ENCODE measurements around the gene TCEAL6. TPM values are rescaled to one million over a fixed set of nuclear protein-coding genes. Genes with fewer than 3 reads are reported as not detected.
A peak's percentile ranks its signal among the peaks of the same experiment; 100 is the strongest.
"Not testable (repeated sequence)": the region's sequence is repeated elsewhere in the genome, so short reads cannot be mapped to it uniquely, and the experiment has no call there.

The TCEAL6 gene
- total and polyA plus RNA-seq, 4 donors: 5.1 to 36.9 (median 20.1) TPM

- H3K4me1 ChIP-seq (ENCODE audit: control insufficient read depth, insufficient read depth, low read length): peaks cover 5% of the 10 kb centered on the region
- H3K9me3 ChIP-seq (ENCODE audit: control insufficient read depth, insufficient read depth, low read length): no peaks in the 10 kb centered on the region
- peak in 2 of 6 donors; percentile 17 to 52 for DNase-seq (ENCODE audit: low read depth in 4 of 6, low spot score in 6 of 6)
- WGBS (ENCODE audit: insufficient coverage): no CpG with 5 or more reads among the region's 1 CpG
- H3K36me3 ChIP-seq (ENCODE audit: control insufficient read depth, insufficient read depth, low read length): no peaks in the 10 kb centered on the region
- peaks cover 12% of the 10 kb centered on the region for H3K27me3 ChIP-seq (ENCODE audit: control insufficient read depth, insufficient read depth, low read length)
- H3K27ac ChIP-seq (ENCODE audit: low read depth, low read length): no peak overlapping the region
- no peak overlapping the region for H3K4me3 ChIP-seq (ENCODE audit: low read depth, low read length)
Measured at GRCh38 chrX:102129473-102129872, 12.8 kb downstream of the TCEAL6 start.

- H3K27ac ChIP-seq (ENCODE audit: low read depth, low read length): peak overlapping the region; percentile 6
- WGBS (ENCODE audit: insufficient coverage): 43% methylated on average over 8 of the region's 8 CpGs
Measured at GRCh38 chrX:102126863-102127262, 15.4 kb downstream of the TCEAL6 start.

GRCh38 chrX:102126080-102126818 lies 16.0 kb downstream of the TCEAL6 start:
- not testable (repeated sequence) for H3K4me1 ChIP-seq (ENCODE audit: control insufficient read depth, insufficient read depth, low read length)
- H3K27ac ChIP-seq (ENCODE audit: low read depth, low read length): peak overlapping the region; percentile 6

More at GRCh38 chrX:102126863-102127262, 15.4 kb downstream of the TCEAL6 start:
- H3K4me1 ChIP-seq (ENCODE audit: control insufficient read depth, insufficient read depth, low read length): peaks cover 5% of the 10 kb centered on the region
- H3K27me3 ChIP-seq (ENCODE audit: control insufficient read depth, insufficient read depth, low read length): peaks cover 10% of the 10 kb centered on the region
- no peak overlapping the region for H3K4me3 ChIP-seq (ENCODE audit: low read depth, low read length)
- no peaks in the 10 kb centered on the region for H3K9me3 ChIP-seq (ENCODE audit: control insufficient read depth, insufficient read depth, low read length)
- DNase-seq (ENCODE audit: low read depth in 4 of 6, low spot score in 6 of 6): peak in 2 of 6 donors; percentile 1 to 16
- H3K36me3 ChIP-seq (ENCODE audit: control insufficient read depth, insufficient read depth, low read length): no peaks in the 10 kb centered on the region

GRCh38 chrX:102125436-102125835 lies 16.8 kb downstream of the TCEAL6 start, which contains the start of gene TCEAL2:
TCEAL2 (plus strand) TSS chrX:102125679; CDS start chrX:102126831, 1,152 bp downstream.
- H3K4me1 ChIP-seq (ENCODE audit: control insufficient read depth, insufficient read depth, low read length); H3K36me3 ChIP-seq (ENCODE audit: control insufficient read depth, insufficient read depth, low read length); H3K27me3 ChIP-seq (ENCODE audit: control insufficient read depth, insufficient read depth, low read length); H3K9me3 ChIP-seq (ENCODE audit: control insufficient read depth, insufficient read depth, low read length): not testable (repeated sequence)
- Histone ChIP-seq H3K27ac (ENCODE audit: low read depth, low read length) (peak within 1 kb of the TSS; percentile 6), H3K4me3 (ENCODE audit: low read depth, low read length) (peak within 1 kb of the TSS; percentile 43)
- peak in 4 of 6 donors; percentile 24 to 88 (median 57) for DNase-seq (ENCODE audit: low read depth in 4 of 6, low spot score in 6 of 6)
- 20% methylated on average over 11 of the region's 38 CpGs for WGBS (ENCODE audit: insufficient coverage)

More at GRCh38 chrX:102126080-102126818, 16.0 kb downstream of the TCEAL6 start:
- WGBS (ENCODE audit: insufficient coverage): 18% methylated on average over 16 of the region's 21 CpGs
- H3K36me3 ChIP-seq (ENCODE audit: control insufficient read depth, insufficient read depth, low read length); H3K9me3 ChIP-seq (ENCODE audit: control insufficient read depth, insufficient read depth, low read length); H3K27me3 ChIP-seq (ENCODE audit: control insufficient read depth, insufficient read depth, low read length): not testable (repeated sequence)
- DNase-seq (ENCODE audit: low read depth in 4 of 6, low spot score in 6 of 6): peak in 2 of 6 donors; percentile 18 to 23
- peak overlapping the region; percentile 19 for H3K4me3 ChIP-seq (ENCODE audit: low read depth, low read length)

- H3K4me3 ChIP-seq (ENCODE audit: low read depth, low read length): peak overlapping the region; percentile 43
Measured at GRCh38 chrX:102125014-102125413, 17.3 kb downstream of the TCEAL6 start.

GRCh38 chrX:102115748-102116147 lies 26.5 kb downstream of the TCEAL6 start:
- Histone ChIP-seq H3K27ac (ENCODE audit: low read depth, low read length) (no peak overlapping the region), H3K9me3 (ENCODE audit: control insufficient read depth, insufficient read depth, low read length) (peaks cover 2% of the 10 kb centered on the region), H3K36me3 (ENCODE audit: control insufficient read depth, insufficient read depth, low read length) (no peaks in the 10 kb centered on the region), H3K4me1 (ENCODE audit: control insufficient read depth, insufficient read depth, low read length) (no peaks in the 10 kb centered on the region), H3K4me3 (ENCODE audit: low read depth, low read length) (no peak overlapping the region), H3K27me3 (ENCODE audit: control insufficient read depth, insufficient read depth, low read length) (peaks cover 3% of the 10 kb centered on the region)
- no peak for DNase-seq (ENCODE audit: low read depth in 4 of 6, low spot score in 6 of 6)
- 63% methylated on average over 2 of the region's 2 CpGs for WGBS (ENCODE audit: insufficient coverage)

More at GRCh38 chrX:102125014-102125413, 17.3 kb downstream of the TCEAL6 start:
- WGBS (ENCODE audit: insufficient coverage): 32% methylated on average over 4 of the region's 10 CpGs
- not testable (repeated sequence) for H3K4me1 ChIP-seq (ENCODE audit: control insufficient read depth, insufficient read depth, low read length); H3K27ac ChIP-seq (ENCODE audit: low read depth, low read length); H3K36me3 ChIP-seq (ENCODE audit: control insufficient read depth, insufficient read depth, low read length); H3K27me3 ChIP-seq (ENCODE audit: control insufficient read depth, insufficient read depth, low read length); DNase-seq (ENCODE audit: low read depth in 4 of 6, low spot score in 6 of 6); H3K9me3 ChIP-seq (ENCODE audit: control insufficient read depth, insufficient read depth, low read length)

GRCh38 chrX:102113367-102113766 lies 28.9 kb downstream of the TCEAL6 start:
- no peak for DNase-seq (ENCODE audit: low read depth in 4 of 6, low spot score in 6 of 6)
- no peaks in the 10 kb centered on the region for H3K36me3 ChIP-seq (ENCODE audit: control insufficient read depth, insufficient read depth, low read length)
- WGBS (ENCODE audit: insufficient coverage): 55% methylated on average over 3 of the region's 4 CpGs

More at GRCh38 chrX:102113367-102113766, 28.9 kb downstream of the TCEAL6 start:
- H3K4me3 ChIP-seq (ENCODE audit: low read depth, low read length): no peak overlapping the region
- no peak overlapping the region for H3K27ac ChIP-seq (ENCODE audit: low read depth, low read length)
- no peaks in the 10 kb centered on the region for H3K4me1 ChIP-seq (ENCODE audit: control insufficient read depth, insufficient read depth, low read length)
- no peaks in the 10 kb centered on the region for H3K27me3 ChIP-seq (ENCODE audit: control insufficient read depth, insufficient read depth, low read length)
- H3K9me3 ChIP-seq (ENCODE audit: control insufficient read depth, insufficient read depth, low read length): peaks cover 2% of the 10 kb centered on the region

Other genes starting within 250 kb of the TCEAL6 start
- gene ZMAT1, start 210.5 kb downstream of the TCEAL6 start, total RNA-seq: 10 to 100 TPM; 12.8 to 14.8 TPM
- gene ZMAT1, start 210.5 kb downstream of the TCEAL6 start, polyA plus RNA-seq (ENCODE audit: insufficient read length in 2 of 2): 10 to 100 TPM; 30.6 to 42.1 TPM
- 10 to 100 TPM; 17.8 to 26.8 TPM for gene TCEAL2, start 16.8 kb downstream of the TCEAL6 start, total RNA-seq
- gene TCEAL2, start 16.8 kb downstream of the TCEAL6 start, polyA plus RNA-seq (ENCODE audit: insufficient read length in 2 of 2): 100 to 1,000 TPM; 171 to 190 TPM
- 10 to 100 TPM; 28.3 to 33.2 TPM for gene BEX5, start 13.5 kb upstream of the TCEAL6 start, total RNA-seq
- 100 to 1,000 TPM; 137 to 154 TPM for gene BEX5, start 13.5 kb upstream of the TCEAL6 start, polyA plus RNA-seq (ENCODE audit: insufficient read length in 2 of 2)
- not detected for gene TCP11X1, start 72.8 kb upstream of the TCEAL6 start, total RNA-seq
- gene TCP11X1, start 72.8 kb upstream of the TCEAL6 start, polyA plus RNA-seq (ENCODE audit: insufficient read length in 2 of 2): not detected
- under 1 TPM in 1 of 2 donors, not detected in 1; 0.22 TPM for gene NXF2, start 104.7 kb upstream of the TCEAL6 start, total RNA-seq
- gene NXF2, start 104.7 kb upstream of the TCEAL6 start, polyA plus RNA-seq (ENCODE audit: insufficient read length in 2 of 2): under 1 TPM in 1 of 2 donors, not detected in 1; 0.32 TPM

Data from spinal cord (tissue), 10 donors.